Right cardiac atrium (tissue), 5 donors: ENCODE measurements around the gene PCSK2. TPM values are rescaled to one million over a fixed set of nuclear protein-coding genes. Genes with fewer than 3 reads are reported as not detected.

Experiments
- ATAC-seq, 2 donors: fragments of 200-7000 bp; cut with Tn5 transposase; one replicate each; pipeline versions ENCODE4 v1.8.0 to v1.9.1; 2020; ENCODE audit warnings: moderate library complexity in 2 of 2, mild to moderate bottlenecking in 1 of 2
- DNase-seq, 3 donors: peaks; one replicate each; pipeline ENCODE4 v3.0.0-alpha.2; 2020
- H3K27ac ChIP-seq: one replicate; pipeline ENCODE4 v1.5.1; 2013; ENCODE audit warnings: mild to moderate bottlenecking, low read length, control low read depth, moderate library complexity
- H3K27me3 ChIP-seq: one replicate; pipeline ENCODE4 v1.6.1; 2013; ENCODE audit not compliant: control insufficient read depth, insufficient read depth
- H3K4me1 ChIP-seq: one replicate; pipeline ENCODE4 v1.6.1; 2013; ENCODE audit warnings: low read length; ENCODE audit not compliant: control insufficient read depth, insufficient read depth
- H3K4me3 ChIP-seq: one replicate; pipeline ENCODE4 v1.5.1; 2013; ENCODE audit warnings: low read length, control low read depth
- H3K9me3 ChIP-seq: one replicate; pipeline ENCODE4 v1.6.1; 2013; ENCODE audit warnings: low read length; ENCODE audit not compliant: control insufficient read depth
- whole genome bisulfite sequencing: extraction: QIAGEN DNeasy Blood & Tissue Kit; methylation state at CpG from one replicate; pipeline ENCODE4 v1.1.7; 2013; 5-methylcytosine and 5-hydroxymethylcytosine counted together
- intact Hi-C, 4 donors: fragments of 100-400 bp; cut with DNase I; formaldehyde crosslinking; loops; one replicate each; pipeline versions ENCODE4 v1.11.0 to v1.14.0; 2022 to 2023
- polyA plus RNA-seq: library from polyadenylated mRNA; stranded (reverse); fragments of 200-250 nt; gene quantifications from one replicate; pipeline ENCODE4 v1.2.3, GENCODE V29; 2013
- total RNA-seq, 4 donors: library from RNA; stranded (reverse); fragmentation: NEBNext Ultra II Directional; extraction: Animal tissue kit (Norgen Biotek cat#: 25700); gene quantifications; one replicate each; pipeline ENCODE4 v1.2.1, GENCODE V29; 2021
- donor health status: healthy with polysubstance abuse.
- donor health status: DM: no; HTN: yes; CAD: no.
- donor health status: DM: no; HTN: no; CAD: no.
- donor health status: DM: no; HTN: yes; CAD: no; lungs with severe emphysema.
- donor health status: DM: yes; HTN: yes; CAD: no.

Gene PCSK2
- total and polyA plus RNA-seq, 5 donors: 1.1 to 3.2 (median 1.9) TPM

- H3K9me3 ChIP-seq: no peaks in the 10 kb centered on the region
- no peak overlapping the region for H3K27ac ChIP-seq
- no peaks in the 10 kb centered on the region for H3K4me1 ChIP-seq
- DNase-seq (no peak), ATAC-seq (no peak)
- intact Hi-C loops: no loop called here
- WGBS: 57% methylated on average over 6 of the region's 6 CpGs
- H3K27me3 ChIP-seq: no peaks in the 10 kb centered on the region
- no peak overlapping the region for H3K4me3 ChIP-seq
Observed at GRCh38 chr20:17372806-17373440, 146.1 kb downstream of the PCSK2 start.

- no peaks in the 10 kb centered on the region for H3K9me3 ChIP-seq
- H3K4me1 ChIP-seq: no peaks in the 10 kb centered on the region
- ATAC-seq (no peak), DNase-seq (no peak)
- intact Hi-C loops: no loop called here
- 72% methylated on average over 5 of the region's 5 CpGs for WGBS
- H3K27me3 ChIP-seq: no peaks in the 10 kb centered on the region
- no peak overlapping the region for H3K4me3 ChIP-seq
- no peak overlapping the region for H3K27ac ChIP-seq
Observed at GRCh38 chr20:17374086-17374485, 147.2 kb downstream of the PCSK2 start.

DNA sequence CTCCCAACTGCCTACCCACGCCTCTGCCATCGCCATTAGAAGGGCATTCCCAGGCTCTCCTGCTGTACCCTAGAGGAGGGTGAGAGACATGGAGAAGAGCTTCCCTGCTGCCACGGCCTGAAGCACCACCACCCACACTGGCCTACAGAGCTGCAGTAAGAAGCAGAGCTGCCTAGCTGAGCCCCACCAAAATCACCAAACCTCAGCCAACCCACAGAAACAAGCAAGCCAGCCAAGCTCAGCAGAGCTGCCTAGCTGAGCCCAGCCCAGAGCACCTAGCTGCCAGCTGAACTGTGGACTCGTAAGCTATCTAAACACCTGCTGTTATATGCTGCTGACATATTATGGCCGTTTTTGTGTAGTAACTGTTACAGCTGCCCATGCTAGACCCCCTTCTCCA is 149.2 kb downstream of the PCSK2 start:
- intact Hi-C loops: no loop called here

GRCh38 chr20:17377231-17377630 is 150.4 kb downstream of the PCSK2 start:
- H3K4me3 ChIP-seq: no peak overlapping the region
- H3K9me3 ChIP-seq: no peaks in the 10 kb centered on the region
- DNase-seq (no peak), ATAC-seq (no peak)
- no peak overlapping the region for H3K27ac ChIP-seq
- no peaks in the 10 kb centered on the region for H3K4me1 ChIP-seq
- intact Hi-C loops: no loop called here
- H3K27me3 ChIP-seq: no peaks in the 10 kb centered on the region
- WGBS: 65% methylated on average over 3 of the region's 3 CpGs

More for the DNA sequence above, 149.2 kb downstream of the PCSK2 start:
- Histone ChIP-seq H3K27me3 (no peaks in the 10 kb centered on the region), H3K27ac (no peak overlapping the region), H3K9me3 (no peaks in the 10 kb centered on the region), H3K4me3 (no peak overlapping the region), H3K4me1 (no peaks in the 10 kb centered on the region)
- no peak for DNase-seq
- ATAC-seq: no peak
- WGBS: 71% methylated on average over 5 of the region's 5 CpGs

- Histone ChIP-seq H3K9me3 (no peaks in the 10 kb centered on the region), H3K4me3 (no peak overlapping the region), H3K27ac (no peak overlapping the region), H3K4me1 (no peaks in the 10 kb centered on the region), H3K27me3 (no peaks in the 10 kb centered on the region)
- DNase-seq (no peak), ATAC-seq (no peak)
- 84% methylated on average over 2 of the region's 2 CpGs for WGBS
- intact Hi-C loops: no loop called here
Observed at GRCh38 chr20:17379651-17380050, 152.8 kb downstream of the PCSK2 start.

- Histone ChIP-seq H3K9me3 (no peaks in the 10 kb centered on the region), H3K4me1 (no peaks in the 10 kb centered on the region), H3K27ac (no peak overlapping the region), H3K4me3 (no peak overlapping the region), H3K27me3 (no peaks in the 10 kb centered on the region)
- intact Hi-C loops: no loop called here
- ATAC-seq: no peak
- DNase-seq: no peak
- 62% methylated on average over 4 of the region's 4 CpGs for WGBS
Observed at GRCh38 chr20:17380801-17381200, 154.0 kb downstream of the PCSK2 start.

DNA sequence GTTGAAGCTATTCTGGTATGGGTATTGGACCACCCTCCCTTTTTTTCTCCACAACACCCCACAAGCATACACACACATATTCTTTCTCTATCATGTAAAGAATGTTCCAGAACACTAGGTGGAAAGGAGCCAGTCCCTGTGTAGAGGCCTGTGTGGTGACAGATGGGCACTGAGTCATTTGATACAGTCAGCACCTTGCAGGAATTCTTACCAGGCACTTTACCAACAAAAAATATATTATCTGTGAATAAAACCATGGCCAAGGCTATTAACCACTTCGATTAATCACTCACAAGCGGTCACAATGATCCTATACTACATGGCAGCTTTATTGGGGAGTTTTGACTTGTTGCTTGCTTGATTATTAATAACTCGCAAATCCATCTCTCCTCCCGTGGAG is 154.9 kb downstream of the PCSK2 start:
- WGBS: 80% methylated on average over 4 of the region's 4 CpGs

GRCh38 chr20:17385798-17386197 is 159.0 kb downstream of the PCSK2 start:
- H3K27me3 ChIP-seq: no peaks in the 10 kb centered on the region
- no peak for DNase-seq
- intact Hi-C loops: no loop called here
- no peak for ATAC-seq
- H3K9me3 ChIP-seq: no peaks in the 10 kb centered on the region
- H3K27ac ChIP-seq: no peak overlapping the region
- no peaks in the 10 kb centered on the region for H3K4me1 ChIP-seq
- no peak overlapping the region for H3K4me3 ChIP-seq

More for the DNA sequence above, 154.9 kb downstream of the PCSK2 start:
- Histone ChIP-seq H3K9me3 (no peaks in the 10 kb centered on the region), H3K4me3 (no peak overlapping the region), H3K4me1 (no peaks in the 10 kb centered on the region), H3K27ac (no peak overlapping the region), H3K27me3 (no peaks in the 10 kb centered on the region)
- DNase-seq (no peak), ATAC-seq (no peak)
- intact Hi-C loops: no loop called here

DNA sequence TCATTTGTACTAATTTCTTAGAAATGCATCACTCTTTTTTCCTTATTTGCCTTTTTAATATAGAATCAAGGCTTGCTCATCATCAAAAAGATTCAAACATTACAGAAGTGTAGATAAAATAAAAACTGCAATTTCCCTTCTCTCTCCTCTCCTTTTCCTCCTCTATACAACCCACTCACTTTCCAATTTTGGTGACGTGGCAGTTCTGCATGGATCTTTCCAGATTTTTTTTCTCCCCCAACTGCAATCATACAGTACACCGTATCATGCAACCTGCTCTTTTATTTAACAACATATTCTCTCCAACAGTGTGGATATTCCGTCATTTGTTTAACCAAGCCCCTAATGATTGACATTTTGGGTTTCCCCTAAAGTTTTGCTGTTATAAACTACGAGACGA is 163.8 kb downstream of the PCSK2 start:
- Histone ChIP-seq H3K27ac (no peak overlapping the region), H3K4me3 (no peak overlapping the region), H3K4me1 (no peaks in the 10 kb centered on the region), H3K27me3 (no peaks in the 10 kb centered on the region), H3K9me3 (no peaks in the 10 kb centered on the region)
- no peak for ATAC-seq
- 78% methylated on average over 5 of the region's 5 CpGs for WGBS
- intact Hi-C loops: no loop called here
- DNase-seq: no peak

- DNase-seq (no peak), ATAC-seq (no peak)
- Histone ChIP-seq H3K9me3 (no peaks in the 10 kb centered on the region), H3K4me3 (no peak overlapping the region), H3K4me1 (no peaks in the 10 kb centered on the region), H3K27ac (no peak overlapping the region), H3K27me3 (no peaks in the 10 kb centered on the region)
- WGBS: 82% methylated on average over 2 of the region's 2 CpGs
- intact Hi-C loops: no loop called here
Observed at GRCh38 chr20:17391127-17391771, 164.4 kb downstream of the PCSK2 start.

GRCh38 chr20:17394411-17394810 is 167.6 kb downstream of the PCSK2 start:
- DNase-seq (no peak), ATAC-seq (no peak)
- no peaks in the 10 kb centered on the region for H3K9me3 ChIP-seq
- no peaks in the 10 kb centered on the region for H3K27me3 ChIP-seq
- no peak overlapping the region for H3K4me3 ChIP-seq
- no peak overlapping the region for H3K27ac ChIP-seq
- H3K4me1 ChIP-seq: no peaks in the 10 kb centered on the region
- WGBS: 74% methylated on average over 5 of the region's 5 CpGs
- intact Hi-C loops: no loop called here

DNA sequence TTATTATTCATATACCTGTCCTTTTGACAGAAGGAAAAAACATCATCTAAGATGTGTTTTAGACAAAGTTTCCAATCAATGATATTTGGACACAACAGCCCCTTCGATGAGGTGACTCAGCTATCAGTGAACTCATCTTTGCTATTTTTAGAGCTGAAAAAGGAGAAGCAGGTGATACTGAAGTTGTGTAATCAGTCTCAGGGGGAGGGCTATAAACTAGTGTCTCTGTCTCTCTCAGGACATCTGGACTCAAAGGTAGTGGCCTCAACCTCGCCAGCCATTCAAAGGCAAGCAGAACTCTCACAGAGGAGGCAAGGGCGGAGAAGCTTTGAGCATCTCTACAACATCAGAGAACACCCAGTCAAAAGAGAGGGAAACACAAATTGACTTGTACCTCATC is 168.9 kb downstream of the PCSK2 start:
- H3K4me3 ChIP-seq: no peak overlapping the region
- H3K27ac ChIP-seq: no peak overlapping the region
- ATAC-seq (no peak), DNase-seq (no peak)
- intact Hi-C loops: no loop called here
- H3K9me3 ChIP-seq: no peaks in the 10 kb centered on the region
- 69% methylated on average over 3 of the region's 3 CpGs for WGBS
- no peaks in the 10 kb centered on the region for H3K27me3 ChIP-seq
- no peaks in the 10 kb centered on the region for H3K4me1 ChIP-seq
